H1 (cell line): ENCODE data around the gene BRD7. TPM values are rescaled to one million over a fixed set of nuclear protein-coding genes. Genes with fewer than 3 reads are reported as not detected.

Experiments
- CTCF ChIA-PET: fragments of 300-600 bp; sonication (Branson Sonifier 250); formaldehyde crosslinking; loops from one replicate; lab custom pipeline; 2021; ENCODE audit not compliant: partially characterized antibody; lab: Charles Lee
- POLR2A ChIA-PET: fragments of 300-600 bp; sonication (Branson Sonifier 250); formaldehyde crosslinking; loops from one replicate; lab custom pipeline; 2021; ENCODE audit warnings: inconsistent platforms; ENCODE audit not compliant: partially characterized antibody; lab: Charles Lee
- DNase-seq, 2 experiments: peaks; one replicate each; pipeline versions ENCODE4 v3.0.0 to v3.0.0-alpha.2; 2010 to 2022; ENCODE audit warnings: low spot score in 2 of 2, low read depth in 1 of 2, mixed read lengths in 1 of 2
- FAIRE-seq: peaks from 2 replicates; lab custom pipeline; 2011; peaks lifted over from hg19 to GRCh38; lab: Jason Lieb, UNC
- H2AFZ ChIP-seq: 2 replicates; pipeline ENCODE4 v1.8.1; 2012; ENCODE audit warnings: low read length, inconsistent platforms
- H2AK5ac ChIP-seq: 2 replicates; pipeline ENCODE4 v1.6.1; 2013; ENCODE audit warnings: low read depth, low read length
- H2BK120ac ChIP-seq: replicated peaks from 2 replicates; pipeline ENCODE3; 2013; ENCODE audit warnings: low read depth, low read length, inconsistent platforms
- H2BK12ac ChIP-seq: 2 replicates; pipeline ENCODE4 v1.6.1; 2013; ENCODE audit warnings: low read depth, low read length
- H2BK15ac ChIP-seq: 2 replicates; pipeline ENCODE4 v1.6.1; 2013; ENCODE audit warnings: low read length
- H2BK20ac ChIP-seq: 2 replicates; pipeline ENCODE4 v1.6.1; 2013; ENCODE audit warnings: low read length
- H2BK5ac ChIP-seq: 2 replicates; pipeline ENCODE4 v1.6.1; 2013; ENCODE audit warnings: low read depth, low read length
- H3K14ac ChIP-seq: 2 replicates; pipeline ENCODE4 v1.6.1; 2013; ENCODE audit warnings: inconsistent platforms; ENCODE audit not compliant: insufficient read length
- H3K18ac ChIP-seq: 2 replicates; pipeline ENCODE4 v1.6.1; 2013; ENCODE audit warnings: low read length; ENCODE audit errors: extremely low read depth
- H3K23ac ChIP-seq: 2 replicates; pipeline ENCODE4 v1.6.1; 2013; ENCODE audit warnings: inconsistent platforms; ENCODE audit not compliant: insufficient read length
- H3K23me2 ChIP-seq: 2 replicates; pipeline ENCODE4 v1.6.1; 2013; ENCODE audit warnings: low read depth, low read length
- H3K27ac ChIP-seq: 2 replicates; pipeline ENCODE4 v1.6.1; 2011; ENCODE audit warnings: low read depth, low read length, inconsistent platforms
- H3K27me3 ChIP-seq, 4 experiments: replicated peaks in 1 of 4; 1 replicate in 1 of 4; 2 replicates in 3 of 4; pipeline versions ENCODE4 v1.6.1 to v1.8.1; 2011 to 2013; ENCODE audit warnings: low read length in 3 of 4, mild to moderate bottlenecking in 3 of 4, inconsistent platforms in 2 of 4, mixed read lengths in 2 of 4, moderate library complexity in 1 of 4; ENCODE audit not compliant: control insufficient read depth in 3 of 4, insufficient read depth in 3 of 4; ENCODE audit errors: extremely low read depth in 1 of 4
- H3K36me3 ChIP-seq, 4 experiments: 2 replicates each; pipeline versions ENCODE4 v1.6.1 to v1.8.1; 2011 to 2013; ENCODE audit warnings: mild to moderate bottlenecking in 4 of 4, low read length in 3 of 4, moderate library complexity in 2 of 4, control low read depth in 1 of 4, inconsistent platforms in 1 of 4; ENCODE audit not compliant: insufficient read depth in 4 of 4, control insufficient read depth in 2 of 4
- H3K4ac ChIP-seq: replicated peaks from 2 replicates; pipeline ENCODE3; 2013; ENCODE audit warnings: low read length, low read depth, mixed read lengths, inconsistent platforms; ENCODE audit not compliant: insufficient read length
- H3K4me1 ChIP-seq, 4 experiments: replicated peaks in 1 of 4; 1 replicate in 1 of 4; 2 replicates in 3 of 4; pipeline versions ENCODE4 v1.6.1 to v1.8.1; 2011 to 2013; ENCODE audit warnings: low read length in 3 of 4, inconsistent platforms in 2 of 4, mixed read lengths in 1 of 4; ENCODE audit not compliant: insufficient read depth in 4 of 4, control insufficient read depth in 3 of 4
- H3K4me2 ChIP-seq, 2 experiments: 2 replicates each; pipeline versions ENCODE4 v1.6.1 to v1.8.1; 2011 to 2013; ENCODE audit warnings: low read depth in 2 of 2, low read length in 2 of 2, control low read depth in 1 of 2, inconsistent platforms in 1 of 2, mild to moderate bottlenecking in 1 of 2; ENCODE audit not compliant: insufficient read depth in 1 of 2
- H3K4me3 ChIP-seq, 4 experiments: fragments of 200-600, 300-600 bp in 1 of 4; sonication (generic), shearing (Covaris generic), sonication (Bioruptor Twin) in 1 of 4; 2 replicates each; pipeline versions ENCODE4 v1.5.1 to v1.8.1; 2011 to 2016; ENCODE audit warnings: low read length in 4 of 4, low read depth in 3 of 4, control low read depth in 2 of 4, inconsistent platforms in 2 of 4, mild to moderate bottlenecking in 2 of 4, mixed read lengths in 1 of 4, moderate library complexity in 1 of 4; ENCODE audit not compliant: insufficient read depth in 2 of 4; ENCODE audit errors: extremely low read depth in 1 of 4
- H3K56ac ChIP-seq: replicated peaks from 2 replicates; pipeline ENCODE3; 2013; ENCODE audit warnings: low read depth, mild to moderate bottlenecking, mixed read lengths, low read length, inconsistent platforms; ENCODE audit not compliant: insufficient read length
- H3K79me1 ChIP-seq: 2 replicates; pipeline ENCODE4 v1.6.1; 2013; ENCODE audit warnings: low read depth, low read length, control low read depth
- H3K79me2 ChIP-seq, 2 experiments: 2 replicates each; pipeline versions ENCODE4 v1.6.1 to v1.8.1; 2012 to 2013; ENCODE audit warnings: low read length in 2 of 2, mild to moderate bottlenecking in 2 of 2, inconsistent platforms in 1 of 2; ENCODE audit not compliant: insufficient read depth in 2 of 2, control insufficient read depth in 1 of 2
- H3K9ac ChIP-seq, 4 experiments: replicated peaks in 1 of 4; 1 replicate in 1 of 4; 2 replicates in 3 of 4; pipeline versions ENCODE4 v1.6.1 to v1.8.1; 2011 to 2013; ENCODE audit warnings: low read depth in 3 of 4, low read length in 3 of 4, control low read depth in 2 of 4, mild to moderate bottlenecking in 2 of 4, moderate library complexity in 2 of 4, inconsistent platforms in 1 of 4; ENCODE audit errors: extremely low read depth in 1 of 4
- H3K9me3 ChIP-seq, 2 experiments: 2 replicates each; pipeline versions ENCODE4 v1.6.1 to v1.8.1; 2012 to 2013; ENCODE audit warnings: mild to moderate bottlenecking in 2 of 2, moderate library complexity in 2 of 2, control low read depth in 1 of 2, inconsistent platforms in 1 of 2, low read depth in 1 of 2, low read length in 1 of 2, mixed read lengths in 1 of 2; ENCODE audit not compliant: insufficient read depth in 2 of 2
- H4K20me1 ChIP-seq, 2 experiments: replicated peaks in 1 of 2; 2 replicates each; pipeline versions ENCODE3 to v1.8.1; 2011 to 2013; ENCODE audit warnings: inconsistent platforms in 2 of 2, low read length in 2 of 2, mild to moderate bottlenecking in 1 of 2; ENCODE audit not compliant: insufficient read depth in 2 of 2, control insufficient read depth in 1 of 2
- H4K5ac ChIP-seq: 2 replicates; pipeline ENCODE4 v1.6.1; 2013; ENCODE audit warnings: low read length, low read depth, mixed read lengths, inconsistent platforms; ENCODE audit not compliant: insufficient read length
- H4K8ac ChIP-seq: 2 replicates; pipeline ENCODE4 v1.8.0; 2013; ENCODE audit warnings: mild to moderate bottlenecking, moderate library complexity, low read length, inconsistent platforms; ENCODE audit not compliant: insufficient read depth; ENCODE audit errors: extremely low read depth
- H4K91ac ChIP-seq: replicated peaks from 2 replicates; pipeline ENCODE3; 2013; ENCODE audit warnings: low read length, mixed read lengths, inconsistent platforms; ENCODE audit not compliant: insufficient read length
- TBP ChIP-seq: IDR thresholded peaks from 2 replicates; pipeline ENCODE4 v1.6.1; 2011; ENCODE audit warnings: low read depth, low read length, improper control_type of control experiment
- WGBS, 2 experiments: shearing (Covaris generic) in 1 of 2; methylation state at CpG; one replicate each; pipeline versions ENCODE4 v1.1.6 to v1.1.7; 2013 to 2015; ENCODE audit warnings: low lambda C conversion rate in 2 of 2, mixed read lengths in 2 of 2, inconsistent platforms in 1 of 2, low coverage in 1 of 2, missing lambda C conversion rate in 1 of 2; ENCODE audit not compliant: insufficient replicate concordance in 2 of 2, insufficient coverage in 1 of 2, insufficient read length in 1 of 2; ENCODE audit errors: extremely low coverage in 1 of 2, missing lambda C conversion rate in 1 of 2; 5-methylcytosine and 5-hydroxymethylcytosine counted together
- polyA plus RNA-seq, 7 experiments: library from polyadenylated mRNA; depleted of rRNA in 3 of 7; stranded (reverse) in 5 of 7; unstranded in 2 of 7; fragments of >200 nt in 5 of 7; fragments of 200-250 nt in 2 of 7; gene quantifications; 1 replicate in 5 of 7; 2 replicates in 1 of 7; 4 replicates in 1 of 7; pipeline versions ENCODE4 v1.2.1 to v1.2.3, GENCODE V29; 2011 to 2013; ENCODE audit warnings: missing spikeins in 2 of 7, mixed read lengths in 2 of 7
- total RNA-seq: library from RNA; stranded (reverse); fragmentation: NEBNext Ultra II Directional; extraction: Animal tissue kit (Norgen Biotek cat#: 25700); gene quantifications from 2 replicates; pipeline ENCODE4 v1.2.1, GENCODE V29; 2021

Gene BRD7
- total and polyA plus RNA-seq, 2 of the 8 experiments (the other 6 are each of a cell fraction or from before 2014, with no cell fraction given), result 42.5 to 120 TPM

DNA sequence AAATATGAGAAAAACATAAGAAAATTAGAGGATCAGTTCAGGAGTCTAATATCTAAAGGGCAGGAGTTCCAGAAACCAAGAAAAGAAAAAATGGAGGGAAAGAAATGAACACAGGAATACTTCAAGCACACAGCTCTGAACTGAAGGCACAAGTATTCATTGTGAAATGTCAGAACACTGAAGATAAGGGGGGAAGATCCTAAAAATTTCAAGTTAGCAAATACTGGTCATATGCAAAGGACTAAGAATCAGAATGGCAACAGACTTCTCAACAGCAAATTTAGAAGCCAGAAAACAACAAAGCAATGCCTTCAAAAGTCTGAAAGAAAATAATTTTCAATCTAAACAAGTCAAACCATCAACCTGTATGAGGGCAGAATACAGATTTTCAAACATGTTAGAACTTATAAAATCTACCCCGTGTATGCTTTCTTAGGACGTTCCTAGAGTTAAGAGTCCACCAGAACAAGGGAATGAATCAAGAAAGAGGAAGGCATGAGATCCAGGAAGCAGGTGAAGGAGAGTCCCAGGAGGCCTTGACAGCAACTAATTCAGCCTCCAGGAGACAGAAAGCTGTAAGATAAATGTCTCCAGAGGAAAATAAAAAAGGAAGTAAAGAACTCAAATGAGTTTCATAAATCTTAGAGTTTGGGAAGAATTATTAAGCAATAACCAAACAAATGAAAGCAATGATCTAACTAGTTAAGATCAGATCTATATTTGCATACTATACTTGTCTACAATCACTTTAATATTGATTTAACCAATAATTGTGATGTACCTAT, 2.8 kb downstream of the BRD7 start:
- no peak overlapping the region for H3K27ac ChIP-seq
- H3K4me1 ChIP-seq, result peaks cover 0 to 6% (median 3%) of the 10 kb centered on the region in 4 experiments; a peak in 4 of 7 replicates
- no peak overlapping the region for H2BK12ac ChIP-seq
- H4K20me1 ChIP-seq, result peaks cover 5 to 8% of the 10 kb centered on the region in 2 experiments
- H3K9me3 ChIP-seq, result no peaks in the 10 kb centered on the region
- H2AK5ac ChIP-seq, result no peak overlapping the region
- ChIA-PET CTCF (interaction anchor here (1.0 to 2.5 kb wide), 3 partner anchors 11 to 114 kb away, joined by 3 to 15 read pairs (median 9); no protein-coding TSS in a partner anchor), POLR2A (interaction anchor here (1.4 kb wide), 1 partner anchor 11 kb away, joined by 3 read pairs; no protein-coding TSS in a partner anchor)
- FAIRE-seq (no peak), DNase-seq (no peak)
- H3K23me2 ChIP-seq, result peaks cover 5% of the 10 kb centered on the region; the same call in 1 of the 2 replicates
- no peak overlapping the region for H4K5ac ChIP-seq
- no peak overlapping the region for H3K4me2 ChIP-seq
- no peak overlapping the region for H4K91ac ChIP-seq
- H2AFZ ChIP-seq, result no peak overlapping the region
- H3K27me3 ChIP-seq, result no peaks in the 10 kb centered on the region
- no peak overlapping the region for H3K14ac ChIP-seq
- H3K9ac ChIP-seq, result no peak overlapping the region
- H2BK20ac ChIP-seq, result no peak overlapping the region
- no peak overlapping the region for H2BK5ac ChIP-seq
- peaks cover 5 to 71% of the 10 kb centered on the region in 2 experiments for H3K79me2 ChIP-seq
- peaks cover 8% of the 10 kb centered on the region; the same call in 1 of the 2 replicates for H3K79me1 ChIP-seq
- H4K8ac ChIP-seq, result no peak overlapping the region
- no peak for TF ChIP-seq TBP
- H2BK15ac ChIP-seq, result no peak overlapping the region
- no peak overlapping the region for H2BK120ac ChIP-seq
- H3K4me3 ChIP-seq, result no peak overlapping the region
- WGBS, 2 experiments, result 92% methylated on average over 2 of the region's 2 CpGs; no CpG with 5 or more reads in 1 of the 2 experiments
- no peak overlapping the region for H3K18ac ChIP-seq
- H3K36me3 ChIP-seq, result peaks cover 6 to 45% (median 26%) of the 10 kb centered on the region in 4 experiments; a peak in 7 of 8 replicates
- no peak overlapping the region for H3K23ac ChIP-seq
- no peak overlapping the region for H3K4ac ChIP-seq
- no peak overlapping the region for H3K56ac ChIP-seq
